ENCODE measurements around the gene GLRX2. TPM values are rescaled to one million over a fixed set of nuclear protein-coding genes. Genes with fewer than 3 reads are reported as not detected.
"Not testable (repeated sequence)": the region's sequence is repeated elsewhere in the genome, so short reads cannot be mapped to it uniquely, and the experiment has no call there.

The GLRX2 gene
- total RNA-seq, 2 donors from 2014 or later: 24.5 to 27.0 TPM

DNA sequence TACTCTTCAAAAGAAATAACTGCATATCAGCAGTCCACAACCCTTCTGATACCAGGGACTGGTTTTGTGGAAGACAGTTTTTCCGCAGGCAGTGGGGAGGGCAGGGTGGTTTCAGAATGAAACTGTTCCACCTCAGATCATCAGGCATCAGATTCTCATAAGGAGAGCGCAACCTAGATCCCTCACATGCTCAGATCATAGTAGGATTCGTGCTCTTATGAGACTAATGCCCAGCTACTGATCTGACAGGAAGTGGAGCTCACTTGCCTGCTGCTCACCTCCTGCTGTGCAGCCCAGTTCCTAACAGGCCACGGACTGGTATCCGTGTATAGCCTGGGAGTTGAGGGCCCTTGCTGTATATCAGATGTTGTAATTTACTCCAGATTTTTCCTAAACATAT lies 34.3 kb downstream of the GLRX2 start:
- DNase-seq (no peak), ATAC-seq (no peak)
- intact Hi-C loops (cut with DNase I): no loop called here

DNA sequence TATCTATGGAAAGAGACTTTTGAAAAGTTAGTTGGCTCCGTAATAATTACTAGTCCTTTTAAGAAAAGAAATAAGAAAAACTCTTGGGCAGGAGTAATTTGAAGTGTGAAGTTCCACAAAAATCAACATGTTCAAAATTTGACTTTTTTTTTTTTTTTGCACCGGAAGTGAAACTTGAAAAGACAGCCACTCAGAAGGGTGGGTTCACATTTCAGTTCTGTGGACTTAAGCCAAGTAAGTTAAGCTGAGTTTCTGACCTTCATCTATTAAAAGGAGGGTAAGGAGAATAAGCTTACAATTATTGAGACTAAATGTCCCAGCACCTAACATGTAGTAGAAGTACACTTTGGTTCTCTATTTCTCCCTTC lies 34.8 kb downstream of the GLRX2 start:
- ATAC-seq (no peak), DNase-seq (no peak)
- intact Hi-C loops (cut with DNase I): no loop called here

DNA sequence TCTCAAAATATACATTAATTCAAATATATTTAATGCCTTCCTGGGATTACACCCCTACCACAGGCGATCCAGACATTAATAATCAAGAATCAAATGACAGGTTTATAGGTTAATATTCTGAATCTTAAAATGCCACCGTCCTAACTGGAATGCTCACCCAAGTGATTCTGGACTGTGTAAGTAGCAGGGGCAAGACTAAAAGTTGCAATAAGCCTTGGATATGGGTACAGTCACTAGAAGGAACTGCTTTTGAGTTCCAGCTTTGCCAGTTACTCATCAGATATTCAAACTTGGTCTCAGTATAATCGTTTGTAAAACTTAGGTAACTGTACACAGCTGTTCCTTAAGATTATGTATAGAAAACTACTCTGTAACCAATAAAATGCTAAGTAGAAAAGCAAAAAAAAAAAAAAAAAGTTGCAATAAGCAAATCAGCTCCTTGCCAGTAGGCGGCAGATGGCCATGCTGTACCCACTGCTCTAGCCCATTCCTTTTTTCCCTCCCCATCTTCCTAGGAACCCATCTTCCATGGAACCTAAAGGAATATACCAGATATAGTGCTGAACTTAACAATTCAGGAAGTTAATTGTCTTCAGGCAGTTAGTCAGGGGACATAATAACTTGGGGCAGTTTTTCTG lies 35.3 kb downstream of the GLRX2 start:
- DNase-seq: no peak
- ATAC-seq: no peak
- intact Hi-C loops (cut with DNase I): no loop called here

DNA sequence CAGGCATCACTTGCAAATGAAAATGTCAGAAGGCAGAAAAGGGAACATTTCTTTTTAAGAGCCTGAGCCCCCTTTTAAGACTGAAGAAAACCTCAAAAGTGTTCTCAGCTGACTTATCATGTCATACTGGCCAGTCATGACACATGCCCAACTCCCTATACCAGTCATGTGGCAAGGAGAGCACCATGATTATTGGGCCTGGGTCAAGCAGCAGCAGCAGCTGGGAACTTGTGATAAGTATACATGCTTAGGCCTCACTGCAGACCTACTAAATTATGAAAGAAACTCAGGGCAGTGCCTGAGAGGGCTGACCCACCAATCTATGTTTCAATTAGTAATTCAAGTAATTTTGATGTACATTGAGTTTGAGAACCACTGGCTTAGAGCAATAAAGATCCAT lies 37.2 kb downstream of the GLRX2 start:
- DNase-seq (no peak), ATAC-seq (no peak)
- intact Hi-C loops (cut with DNase I): no loop called here

DNA sequence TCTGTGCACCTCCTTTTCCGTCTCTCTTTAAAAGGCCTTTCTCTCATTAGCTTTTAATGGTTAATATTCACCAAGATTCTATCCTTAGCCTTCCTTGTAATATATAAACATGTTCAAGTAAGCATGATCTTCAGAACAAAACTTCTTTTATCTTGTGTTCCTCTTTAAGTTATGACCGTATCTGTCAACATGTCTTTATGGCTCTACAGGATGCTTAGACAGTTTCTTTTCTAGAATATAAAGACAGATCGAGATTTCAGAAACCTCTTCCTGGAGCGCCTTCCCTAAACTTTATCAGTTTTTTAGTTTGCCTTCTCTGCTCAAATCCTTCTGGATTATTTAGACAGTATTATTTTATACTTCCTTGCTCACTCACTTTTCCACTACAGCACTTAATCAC lies 38.6 kb downstream of the GLRX2 start:
- intact Hi-C loops (cut with DNase I): no loop called here
- ATAC-seq (no peak), DNase-seq (no peak)

DNA sequence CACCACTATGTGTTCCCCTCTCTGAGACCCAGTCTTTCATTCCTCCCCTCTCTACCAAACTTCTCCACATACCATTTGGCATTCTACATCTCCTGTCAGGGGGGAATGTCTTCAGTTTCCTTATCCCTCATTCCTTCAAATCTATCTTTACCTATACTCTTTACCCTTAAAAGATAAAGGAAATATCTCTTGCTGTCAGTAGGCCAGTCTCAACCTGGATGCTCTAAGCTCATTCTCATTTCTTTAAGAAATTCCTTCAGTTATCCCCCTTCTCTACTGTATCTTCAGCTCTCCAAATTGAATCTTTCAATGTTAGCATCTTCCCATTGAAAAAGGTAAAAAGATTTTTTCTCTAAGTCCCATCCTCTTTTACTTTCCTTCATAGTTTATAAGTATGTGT lies 39.3 kb downstream of the GLRX2 start:
- intact Hi-C loops (cut with DNase I): no loop called here
- ATAC-seq (no peak), DNase-seq (no peak)

DNA sequence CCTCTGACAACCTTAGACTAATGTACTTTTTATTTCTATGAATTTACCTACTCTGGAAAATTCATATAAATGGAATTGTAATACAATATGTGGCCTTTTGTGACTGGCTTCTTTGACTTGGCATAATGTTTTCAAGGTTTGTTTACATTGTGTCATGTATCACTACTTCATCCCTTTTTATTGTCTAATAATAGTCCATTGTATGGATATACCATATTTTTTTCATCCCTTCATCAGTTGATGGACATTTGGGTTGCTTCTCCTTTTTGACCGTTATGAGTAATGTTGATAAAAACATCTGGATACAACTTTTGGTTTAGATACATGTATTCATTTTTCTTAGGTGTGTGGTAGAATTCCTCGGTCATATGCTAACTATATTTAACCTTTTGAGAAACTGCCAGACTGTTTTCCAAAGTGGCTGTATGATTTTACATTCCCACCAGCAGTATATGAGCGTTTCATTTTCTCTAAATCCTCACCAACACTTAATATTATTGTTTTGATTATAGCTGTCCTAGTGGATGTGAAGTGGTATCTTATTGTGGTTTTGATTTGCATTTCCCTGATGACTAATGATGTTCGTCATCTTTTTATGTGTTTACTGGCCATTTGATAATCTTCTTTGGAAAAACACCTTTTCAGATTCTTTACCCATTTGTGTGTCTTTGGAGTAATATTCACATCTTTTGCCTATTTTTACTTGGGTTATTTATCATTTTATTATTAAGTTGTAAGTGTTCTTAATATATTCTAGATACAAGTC lies 42.3 kb downstream of the GLRX2 start:
- no peak for DNase-seq
- intact Hi-C loops (cut with DNase I): loop anchor here in 1 of 2 donors (5.0 kb wide), 1 partner anchor 39 kb away; no protein-coding TSS in a partner anchor
- no peak for ATAC-seq

DNA sequence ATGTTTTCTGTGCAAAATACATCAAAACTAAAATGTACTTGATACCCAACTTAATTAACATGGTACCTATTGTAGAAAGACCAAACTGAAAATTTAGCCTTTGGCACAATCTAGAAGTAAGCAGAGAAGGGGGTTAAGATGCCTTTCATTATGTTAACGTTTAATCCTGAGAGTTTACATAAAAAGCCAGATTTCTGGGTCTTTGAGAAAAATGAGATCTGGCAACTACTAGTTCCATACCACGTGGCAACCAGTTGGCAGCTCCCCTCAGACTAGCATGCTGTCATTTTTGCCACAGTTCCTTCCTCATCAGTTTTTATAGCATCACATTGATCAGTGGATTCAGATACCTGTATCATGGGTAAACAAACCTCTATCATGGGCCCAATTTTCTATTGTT lies 44.3 kb downstream of the GLRX2 start:
- no peak for ATAC-seq
- no peak for DNase-seq
- intact Hi-C loops (cut with DNase I): loop anchor here in 1 of 2 donors (5.0 kb wide), 1 partner anchor 41 kb away; no protein-coding TSS in a partner anchor

DNA sequence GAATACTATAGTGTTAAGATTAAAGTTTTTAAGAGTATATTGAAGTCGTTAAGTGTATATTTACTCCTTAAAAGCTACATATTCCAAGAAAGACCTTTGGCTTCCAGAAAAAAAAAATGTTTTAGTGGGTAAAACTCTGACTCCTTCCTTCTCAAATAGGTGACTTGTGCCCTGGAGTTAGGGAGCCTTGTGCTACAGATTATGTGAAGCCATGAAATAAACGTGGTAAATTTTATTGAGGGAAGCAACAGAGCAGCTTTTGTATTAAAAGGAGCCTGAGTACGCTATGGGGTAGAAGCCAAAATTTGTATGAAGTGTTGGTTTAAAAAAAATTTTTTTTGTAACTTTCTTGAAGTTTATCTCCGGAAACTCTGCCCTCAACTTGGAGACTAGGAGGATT lies 44.8 kb downstream of the GLRX2 start:
- ATAC-seq: no peak
- intact Hi-C loops (cut with DNase I): loop anchor here in 1 of 2 donors (5.0 kb wide), 1 partner anchor 42 kb away; no protein-coding TSS in a partner anchor
- no peak for DNase-seq

DNA sequence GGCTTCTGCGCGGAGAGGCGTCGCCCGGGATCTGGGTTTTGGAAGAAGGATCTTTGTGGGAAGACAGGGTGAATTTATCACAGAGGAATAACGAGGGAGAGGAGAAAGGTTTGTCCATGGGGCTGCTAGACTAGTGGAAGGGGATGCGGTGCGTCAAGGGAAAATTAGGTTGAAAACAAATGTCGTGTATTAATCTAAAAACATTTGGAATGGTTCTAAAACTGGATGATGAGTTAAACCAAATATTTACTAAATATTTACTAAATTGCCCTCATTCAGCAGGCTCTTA lies 45.2 kb downstream of the GLRX2 start:
- ATAC-seq: no peak
- intact Hi-C loops (cut with DNase I): loop anchor here in 1 of 2 donors (5.0 kb wide), 1 partner anchor 42 kb away; no protein-coding TSS in a partner anchor

DNA sequence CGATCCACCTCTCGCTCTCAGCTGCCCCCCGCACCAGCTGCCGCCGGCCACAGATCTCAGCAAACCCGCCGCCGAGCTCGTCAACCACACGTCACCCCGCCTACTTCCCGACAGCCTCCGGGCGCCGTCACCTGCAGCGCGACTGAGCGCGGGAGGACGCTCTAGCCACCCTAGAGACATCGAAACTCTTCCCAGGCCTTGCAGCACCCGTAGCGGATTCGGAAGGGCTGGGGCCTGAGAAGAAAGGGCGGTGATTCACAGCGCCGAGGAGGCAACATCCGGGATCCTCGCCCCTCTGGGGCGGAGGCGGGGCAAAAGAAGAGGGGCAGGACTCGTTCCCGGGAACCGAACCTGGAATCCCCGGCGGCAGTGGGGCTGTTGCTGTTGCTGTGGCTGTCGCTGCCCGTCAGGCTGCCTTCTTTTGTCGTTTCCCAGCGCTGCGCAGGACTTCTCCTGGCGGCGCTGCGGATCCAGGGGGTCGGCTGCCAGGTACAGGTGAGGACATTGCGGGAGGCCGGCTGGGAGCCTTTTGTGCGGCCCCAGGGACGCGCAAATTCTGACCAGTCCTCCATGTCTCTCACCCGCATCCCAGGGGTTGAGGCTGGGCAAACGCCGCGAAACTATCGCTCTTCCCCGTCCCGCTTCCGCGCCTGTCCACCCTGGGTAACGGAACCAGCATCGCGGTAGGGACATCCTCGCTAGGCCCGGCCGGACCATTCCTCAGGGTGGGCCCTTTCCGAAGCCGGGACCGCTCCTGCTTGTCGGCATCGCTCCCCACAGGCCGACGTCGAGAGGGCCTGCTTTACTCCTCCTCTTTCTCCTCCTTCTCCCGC lies 45.7 kb downstream of the GLRX2 start, which contains the start of the genes RO60 and UCHL5:
TSS of gene RO60 (plus strand) at position 331 of the 833 bp plus-strand sequence. CDS start 9,443 bp downstream, outside the sequence.
TSS of gene UCHL5 (minus strand) at position 79 of the 833 bp plus-strand sequence. CDS start 100 bp downstream, outside the sequence.
- intact Hi-C loops (cut with DNase I): loop anchor here in 1 of 2 donors (5.0 kb wide), 2 partner anchors 43 to 63 kb away; partner anchors contain the start of gene CDC73
- ATAC-seq (peak; percentile 97), DNase-seq (peak; percentile 97)

More for the DNA sequence above, 45.2 kb downstream of the GLRX2 start:
- no peak for DNase-seq

DNA sequence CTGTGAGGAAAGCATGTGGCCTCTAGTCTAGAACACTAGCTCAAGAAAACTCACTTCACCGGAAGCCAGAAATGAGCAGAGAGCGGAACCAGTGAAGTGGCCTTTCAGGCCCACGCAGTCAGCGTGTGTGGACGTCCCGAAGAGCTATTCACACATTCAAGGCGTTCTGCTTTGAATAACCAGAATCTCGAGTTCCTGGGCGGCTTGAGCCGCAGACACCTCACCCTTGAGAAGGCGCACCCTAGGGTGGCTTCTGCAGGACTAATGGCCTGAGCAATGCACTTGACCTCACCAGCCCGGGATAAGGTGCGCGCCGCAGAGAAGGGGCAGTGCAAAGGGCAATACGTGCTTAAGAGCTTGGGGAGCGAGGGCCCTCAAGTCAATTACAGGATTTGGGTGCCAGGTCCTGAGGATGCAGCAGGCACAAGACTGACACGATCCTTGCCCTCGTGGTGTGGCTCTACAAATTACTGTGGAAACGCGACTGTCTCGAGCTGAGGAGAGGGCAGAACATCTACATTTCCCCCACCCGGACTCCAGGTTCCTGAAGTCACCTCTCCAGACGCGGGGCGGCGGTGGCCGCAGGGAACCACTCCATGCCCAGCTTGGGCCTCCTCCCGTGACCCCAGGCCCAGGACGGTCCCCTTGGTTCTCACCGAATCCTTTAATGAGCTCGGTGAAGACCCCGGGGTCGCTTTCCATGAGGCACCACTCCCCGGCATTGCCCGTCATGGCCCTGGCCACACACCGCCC lies 46.5 kb downstream of the GLRX2 start:
- ATAC-seq (peak; percentile 3 to 19), DNase-seq (peak; percentile 35)
- intact Hi-C loops (cut with DNase I): loop anchor here in 1 of 2 donors (5.0 kb wide), 1 partner anchor 64 kb away; the partner anchor contains the start of gene CDC73

DNA sequence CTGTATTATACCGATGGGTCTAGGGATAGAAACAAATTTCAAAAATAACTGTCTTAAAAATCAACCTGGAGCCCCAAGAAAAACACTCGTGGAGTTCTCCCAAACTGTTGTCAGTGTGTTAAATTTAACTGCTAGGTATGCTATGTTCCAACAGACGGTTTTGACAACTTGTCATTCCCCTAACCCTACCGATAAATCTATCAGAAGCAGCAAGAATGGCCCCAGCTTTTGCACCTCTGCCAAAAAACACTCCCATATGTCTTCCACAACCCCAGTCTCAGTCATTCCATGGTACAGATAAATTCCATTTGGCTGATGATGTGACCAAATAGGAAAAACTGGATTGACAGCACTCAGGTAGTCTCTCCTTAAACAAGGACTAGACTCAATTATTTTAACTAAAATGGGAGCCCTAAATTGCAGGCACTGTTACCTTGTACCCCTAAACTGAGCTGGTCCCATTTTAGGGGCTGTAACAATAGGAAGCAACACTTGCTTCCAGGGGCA lies 51.0 kb downstream of the GLRX2 start:
- no peak for ATAC-seq
- intact Hi-C loops (cut with DNase I): no loop called here
- DNase-seq: no peak

DNA sequence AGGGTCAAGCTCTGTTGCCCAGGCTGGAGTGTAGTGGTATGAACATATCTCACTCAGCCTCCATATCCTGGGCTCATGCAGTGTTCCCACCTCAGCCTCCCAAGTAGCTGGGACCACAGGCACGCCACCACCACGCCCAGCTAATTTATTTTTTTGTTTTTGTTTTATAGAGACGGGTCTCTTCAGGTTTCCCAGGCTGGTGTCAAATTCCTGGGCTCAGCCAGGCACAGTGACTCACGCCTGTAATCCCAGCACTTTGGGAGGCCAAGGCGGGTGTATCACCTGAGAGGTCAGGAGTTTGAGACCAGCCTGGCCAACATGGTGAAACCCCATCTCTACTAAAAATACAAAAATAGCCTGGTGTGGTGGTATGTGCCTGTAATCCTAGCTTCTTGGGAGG lies 56.3 kb downstream of the GLRX2 start:
- ATAC-seq; DNase-seq; intact Hi-C loops (cut with DNase I): not testable (repeated sequence)

Small RNAs within 50 kb of the gene (microRNA-seq; reads per million reads assigned to microRNA genes)
- 0 reads per million in 2 donors for gene MIR1278

Other genes with a start within 250 kb of the GLRX2 start
- gene UCHL5, start 46.1 kb downstream of the GLRX2 start, total RNA-seq: 10 to 100 TPM; 28.1 to 33.6 TPM
- 10 to 100 TPM; 51.7 to 58.2 TPM for gene RO60, start 45.8 kb downstream of the GLRX2 start, total RNA-seq
- 10 to 100 TPM; 40.4 to 42.8 TPM for gene CDC73, start 16.6 kb upstream of the GLRX2 start, total RNA-seq
- 10 to 100 TPM; 26.4 to 48.6 TPM for gene B3GALT2, start 81.2 kb upstream of the GLRX2 start, total RNA-seq